ENCODE measurements around the gene MYO15B. TPM values are rescaled to one million over a fixed set of nuclear protein-coding genes. Genes with fewer than 3 reads are reported as not detected.
A peak's percentile ranks its signal among the peaks of the same experiment; 100 is the strongest.

MYO15B gene
- polyA plus RNA-seq, 10 donors = 56.0 to 140 (median 100) TPM

DNA sequence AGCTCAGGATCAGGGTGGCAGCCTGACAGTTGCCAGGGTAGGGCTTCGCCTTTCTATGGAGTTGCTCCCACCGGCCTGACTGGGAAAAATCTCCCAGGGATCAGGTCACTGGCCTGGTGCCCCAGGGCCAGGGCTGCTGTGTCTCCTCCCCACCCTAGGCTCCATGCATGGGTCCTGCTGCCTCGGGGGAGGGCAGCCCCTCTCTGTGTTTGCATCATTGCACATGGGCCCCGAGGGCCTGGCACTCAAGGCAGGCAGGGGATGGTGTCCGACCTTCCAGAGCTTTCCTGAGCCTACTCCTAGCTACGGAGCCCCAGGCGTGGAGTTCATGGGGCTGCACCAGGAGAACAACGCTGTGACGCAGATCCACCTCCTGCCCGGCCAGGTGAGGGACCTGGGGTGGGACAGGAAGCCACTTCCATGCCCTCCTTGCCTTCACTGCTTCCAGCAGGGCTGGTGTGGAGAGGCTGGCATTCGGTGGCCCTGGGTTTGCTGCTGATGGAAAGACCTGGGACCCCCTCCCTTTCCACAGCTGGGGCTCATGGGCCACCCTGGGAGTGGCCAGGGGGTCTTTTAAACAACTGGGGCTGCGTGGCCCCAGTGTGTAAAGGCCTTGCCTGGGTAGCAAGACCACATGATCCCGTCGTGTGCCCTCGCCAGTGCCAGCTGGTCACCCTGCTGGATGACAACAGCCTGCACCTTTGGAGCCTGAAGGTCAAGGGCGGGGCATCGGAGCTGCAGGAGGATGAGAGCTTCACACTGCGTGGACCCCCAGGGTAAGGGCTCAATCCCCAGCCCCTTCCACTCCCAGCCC is 29.5 kb upstream of the MYO15B start:
- DNase-seq = no peak

DNA sequence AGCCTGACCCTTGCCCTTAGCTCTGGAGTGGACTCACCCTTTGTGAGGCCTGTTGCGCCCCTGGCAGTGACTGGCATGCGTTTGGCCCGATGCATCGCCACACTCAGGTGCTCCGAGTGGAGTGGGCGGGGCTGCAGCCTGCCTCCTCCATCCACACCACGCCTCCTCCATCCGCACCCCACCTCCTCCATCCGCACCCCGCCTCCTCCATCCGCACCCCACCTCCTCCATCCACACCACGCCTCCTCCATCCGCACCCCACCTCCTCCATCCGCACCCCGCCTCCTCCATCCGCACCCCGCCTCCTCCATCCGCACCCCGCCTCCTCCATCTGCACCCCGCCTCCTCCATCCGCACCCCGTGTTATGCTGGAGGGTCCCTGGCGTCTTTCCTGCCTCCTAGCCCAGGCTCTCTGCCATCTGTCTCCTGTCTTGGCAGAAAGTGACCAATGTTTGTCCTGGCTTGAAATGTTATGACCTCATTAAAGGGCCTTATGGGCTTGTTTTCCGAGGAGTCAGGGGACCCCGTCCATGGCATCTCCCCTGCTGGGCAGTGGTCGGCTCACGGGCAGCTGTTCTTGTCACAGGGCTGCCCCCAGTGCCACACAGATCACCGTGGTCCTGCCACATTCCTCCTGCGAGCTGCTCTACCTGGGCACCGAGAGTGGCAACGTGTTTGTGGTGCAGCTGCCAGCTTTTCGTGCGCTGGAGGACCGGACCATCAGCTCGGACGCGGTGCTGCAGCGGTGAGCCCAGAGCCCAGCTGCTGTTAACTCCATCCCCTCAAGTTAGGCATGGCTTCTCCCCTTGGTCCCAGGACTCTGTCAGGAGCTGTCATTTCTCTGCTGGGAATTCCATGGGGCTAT is 28.7 kb upstream of the MYO15B start:
- DNase-seq = no peak

DNA sequence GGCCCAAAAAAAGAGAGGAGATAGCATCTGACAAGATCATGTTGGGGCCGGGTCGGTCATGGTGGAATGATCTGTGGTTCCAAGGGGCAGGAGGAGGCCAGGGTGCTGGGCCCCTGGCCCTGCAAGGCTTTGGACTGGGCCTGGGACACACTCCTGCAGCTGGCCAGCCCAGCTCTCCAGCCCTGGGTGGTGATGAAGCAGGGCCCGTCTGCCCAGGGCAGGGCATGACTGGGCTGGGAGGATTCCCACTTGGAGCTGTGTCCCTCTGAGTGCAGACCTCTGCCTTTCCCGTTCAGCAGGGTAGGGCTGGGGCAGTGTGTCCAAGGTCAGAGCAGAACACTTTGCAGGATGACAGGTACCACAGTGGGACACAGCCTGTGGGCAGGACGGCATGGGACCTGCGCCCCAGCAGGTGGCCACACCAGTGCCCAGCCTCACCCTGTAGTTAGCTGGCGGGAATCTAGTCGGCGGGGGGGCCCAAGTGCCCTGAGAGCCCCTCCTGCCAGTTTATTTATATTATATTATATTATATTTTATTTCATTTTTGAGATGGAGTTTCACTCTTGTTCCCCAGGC is 27.6 kb upstream of the MYO15B start:
- DNase-seq = no peak

DNA sequence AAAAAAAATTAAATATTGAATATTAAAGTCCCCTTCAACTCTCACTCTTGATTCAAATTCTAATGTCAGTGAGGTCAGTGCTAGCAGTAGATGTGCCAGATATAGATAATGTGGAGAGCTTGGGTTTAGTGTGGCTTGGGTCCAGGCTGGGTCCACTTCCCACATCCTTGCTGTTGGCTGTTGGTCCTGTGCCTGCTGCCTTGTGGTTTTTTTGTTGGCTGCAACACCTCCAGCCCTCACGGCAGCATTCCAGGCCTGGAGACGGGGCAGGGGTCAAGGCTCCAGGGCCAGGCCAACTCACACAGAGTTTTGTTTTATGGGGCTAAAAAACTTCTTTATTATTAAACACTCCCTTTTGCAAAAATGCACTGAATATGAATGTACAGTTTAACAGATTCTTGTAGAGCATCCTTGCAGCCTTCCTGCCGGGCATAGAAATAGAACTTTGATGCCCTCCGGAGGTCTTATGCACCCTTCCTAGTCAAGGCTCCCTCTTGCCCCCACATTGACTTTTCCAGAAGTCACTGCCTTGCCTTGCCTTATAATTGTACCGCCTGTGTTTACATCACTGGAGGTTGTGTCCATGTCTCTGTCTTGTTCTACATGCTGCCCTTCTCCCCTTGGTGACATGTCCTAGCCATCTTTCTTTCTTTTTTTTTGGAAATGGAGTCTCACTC is 25.5 kb upstream of the MYO15B start:
- no peak for DNase-seq

DNA sequence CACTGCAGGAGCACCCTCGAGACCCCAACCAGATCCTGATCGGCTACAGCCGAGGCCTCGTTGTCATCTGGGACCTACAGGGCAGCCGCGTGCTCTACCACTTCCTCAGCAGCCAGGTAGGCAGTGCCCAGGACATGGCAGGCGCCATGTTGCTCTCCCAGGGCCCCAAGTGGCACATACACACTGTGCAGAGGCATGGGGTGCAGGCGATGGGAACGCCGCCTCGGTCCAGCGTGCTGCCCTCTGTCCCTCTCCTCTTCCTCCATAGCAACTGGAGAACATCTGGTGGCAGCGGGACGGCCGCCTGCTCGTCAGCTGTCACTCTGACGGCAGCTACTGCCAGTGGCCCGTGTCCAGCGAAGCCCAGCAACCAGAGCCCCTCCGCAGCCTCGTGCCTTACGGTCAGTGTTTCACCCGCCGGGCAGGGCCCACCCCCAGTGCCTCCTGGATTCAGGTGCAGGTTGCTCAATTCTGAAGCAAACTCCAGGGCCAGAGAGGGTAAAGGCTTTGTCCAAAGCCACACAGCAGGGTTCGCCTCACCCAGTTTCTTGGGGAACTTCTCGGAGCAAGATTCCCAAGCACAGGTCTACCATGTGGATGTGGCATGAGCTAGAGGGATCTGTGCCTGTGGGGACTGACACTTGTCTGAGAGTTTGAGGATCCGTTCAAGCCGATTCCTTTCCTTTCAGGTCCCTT is 24.4 kb upstream of the MYO15B start:
- no peak for DNase-seq

DNA sequence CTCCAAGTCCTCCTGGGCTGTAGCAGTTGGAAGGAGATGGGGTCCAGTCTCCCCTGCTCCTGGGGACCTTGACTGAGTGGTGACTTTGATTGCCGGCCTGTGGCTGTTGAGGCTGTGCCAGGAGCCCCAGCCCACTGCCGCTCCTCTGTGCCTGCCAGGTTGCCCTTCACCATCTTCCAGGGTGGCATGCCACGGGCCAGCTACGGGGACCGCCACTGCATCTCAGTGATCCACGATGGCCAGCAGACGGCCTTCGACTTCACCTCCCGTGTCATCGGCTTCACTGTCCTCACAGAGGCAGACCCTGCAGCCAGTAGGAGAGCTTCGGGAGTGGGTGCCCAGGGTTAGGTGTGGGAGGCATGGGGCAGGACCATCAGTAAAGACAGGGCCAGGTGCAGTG is 23.4 kb upstream of the MYO15B start:
- no peak for DNase-seq

DNA sequence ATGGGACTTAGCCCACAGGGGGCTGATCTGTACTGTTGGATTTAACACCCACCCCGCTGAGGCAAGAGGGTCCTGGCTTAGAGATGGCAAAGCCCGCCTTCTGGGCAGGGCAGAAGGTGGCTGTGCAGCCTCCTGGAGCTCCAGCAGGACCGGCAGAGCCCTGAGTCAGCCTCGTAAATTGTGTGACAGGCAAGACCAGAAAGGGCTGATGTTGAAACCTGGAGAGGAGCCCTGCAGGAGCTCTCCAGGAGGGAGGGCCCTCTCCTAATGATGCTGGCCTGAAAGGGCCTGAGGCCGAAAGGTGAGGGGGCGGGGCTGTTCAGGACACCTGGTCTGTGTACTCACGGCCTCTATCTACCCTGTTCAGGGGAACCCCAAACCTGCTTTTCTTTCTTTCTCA is 22.5 kb upstream of the MYO15B start:
- DNase-seq = no peak

DNA sequence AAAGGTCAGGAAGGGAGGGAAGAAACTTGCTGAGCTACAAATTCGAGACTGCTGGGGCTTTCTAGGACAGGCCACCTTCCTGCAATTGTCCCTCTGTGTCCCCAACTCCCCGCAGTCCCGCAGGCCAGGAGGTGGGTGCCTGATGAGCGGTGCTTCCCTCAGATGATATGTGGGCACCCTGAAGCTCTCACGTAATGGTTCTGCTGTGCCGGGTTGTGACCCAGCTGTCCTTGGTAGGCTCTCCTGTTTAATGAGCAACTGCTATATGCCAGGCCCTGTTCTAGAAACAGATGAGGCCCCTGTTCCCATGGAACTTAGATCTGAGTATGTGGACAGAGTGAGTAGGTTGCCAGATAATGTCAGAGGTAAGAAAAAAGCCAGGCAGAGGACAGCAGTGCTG is 22.0 kb upstream of the MYO15B start:
- DNase-seq = no peak

DNA sequence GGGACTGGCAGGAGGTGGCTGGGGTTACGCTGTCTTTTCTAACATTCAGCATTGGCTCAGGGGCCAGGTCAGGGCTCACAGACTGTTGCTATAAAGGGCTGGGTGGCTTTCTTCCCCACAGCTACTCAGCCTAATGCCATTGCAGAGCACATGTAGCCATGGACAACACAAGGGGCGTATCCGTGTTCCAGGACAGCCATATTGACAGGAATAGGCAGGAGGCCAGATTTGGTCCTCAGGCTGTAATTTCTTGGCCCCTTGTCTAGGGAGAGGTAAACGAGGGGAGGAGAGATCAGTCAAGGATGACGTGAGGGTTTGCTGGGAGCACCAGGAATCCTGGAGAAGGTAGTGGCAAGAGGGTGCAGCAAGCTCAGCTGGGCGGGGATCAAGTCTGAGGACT is 21.2 kb upstream of the MYO15B start:
- DNase-seq = no peak

DNA sequence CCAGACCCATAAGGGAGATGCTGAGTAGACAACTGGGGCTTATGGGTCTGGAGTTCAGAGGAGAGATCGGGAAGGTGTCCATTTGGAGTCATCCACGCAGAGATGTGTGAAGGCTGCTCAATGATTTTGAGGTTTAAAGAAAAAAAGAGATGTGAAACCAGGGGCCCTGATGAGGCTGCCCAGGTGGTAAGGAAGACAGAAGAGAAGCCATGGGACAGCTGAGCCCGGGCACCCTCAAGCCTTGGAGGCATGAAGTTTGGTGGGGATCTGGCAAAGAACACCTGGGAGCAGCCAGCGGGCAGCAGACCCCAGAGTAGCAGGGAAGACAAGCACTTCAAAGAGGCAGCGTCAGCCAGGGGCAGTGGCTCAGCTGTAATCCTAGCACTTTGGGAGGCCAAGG is 20.8 kb upstream of the MYO15B start:
- no peak for DNase-seq

DNA sequence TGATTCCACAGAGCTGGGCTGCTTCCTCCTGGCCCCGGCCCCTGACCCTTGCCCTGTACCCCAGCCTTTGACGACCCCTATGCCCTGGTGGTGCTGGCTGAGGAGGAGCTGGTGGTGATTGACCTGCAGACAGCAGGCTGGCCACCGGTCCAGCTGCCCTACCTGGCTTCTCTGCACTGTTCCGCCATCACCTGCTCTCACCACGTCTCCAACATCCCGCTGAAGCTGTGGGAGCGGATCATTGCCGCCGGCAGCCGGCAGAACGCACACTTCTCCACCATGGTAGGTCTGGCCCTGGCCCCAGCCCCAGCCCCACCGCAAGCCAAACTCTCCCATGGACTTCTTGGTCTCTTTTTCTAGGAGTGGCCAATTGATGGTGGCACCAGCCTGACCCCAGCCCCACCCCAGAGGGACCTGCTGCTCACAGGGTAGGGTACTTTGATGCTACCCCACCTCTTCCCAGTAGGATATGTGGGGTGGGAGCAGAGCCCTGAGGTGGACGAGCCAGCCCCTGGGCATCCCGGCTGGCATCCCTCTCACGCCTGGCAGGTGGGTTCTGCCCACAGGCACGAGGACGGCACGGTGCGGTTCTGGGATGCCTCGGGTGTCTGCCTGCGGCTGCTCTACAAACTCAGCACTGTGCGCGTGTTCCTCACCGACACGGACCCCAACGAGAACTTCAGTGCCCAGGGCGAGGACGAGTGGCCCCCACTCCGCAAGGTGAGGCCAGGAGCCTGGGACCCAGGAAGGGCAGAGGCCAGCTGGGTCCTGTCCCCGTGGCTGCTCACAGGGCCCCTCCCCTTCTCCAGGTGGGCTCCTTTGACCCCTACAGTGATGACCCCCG is 19.0 kb upstream of the MYO15B start:
- DNase-seq = no peak

DNA sequence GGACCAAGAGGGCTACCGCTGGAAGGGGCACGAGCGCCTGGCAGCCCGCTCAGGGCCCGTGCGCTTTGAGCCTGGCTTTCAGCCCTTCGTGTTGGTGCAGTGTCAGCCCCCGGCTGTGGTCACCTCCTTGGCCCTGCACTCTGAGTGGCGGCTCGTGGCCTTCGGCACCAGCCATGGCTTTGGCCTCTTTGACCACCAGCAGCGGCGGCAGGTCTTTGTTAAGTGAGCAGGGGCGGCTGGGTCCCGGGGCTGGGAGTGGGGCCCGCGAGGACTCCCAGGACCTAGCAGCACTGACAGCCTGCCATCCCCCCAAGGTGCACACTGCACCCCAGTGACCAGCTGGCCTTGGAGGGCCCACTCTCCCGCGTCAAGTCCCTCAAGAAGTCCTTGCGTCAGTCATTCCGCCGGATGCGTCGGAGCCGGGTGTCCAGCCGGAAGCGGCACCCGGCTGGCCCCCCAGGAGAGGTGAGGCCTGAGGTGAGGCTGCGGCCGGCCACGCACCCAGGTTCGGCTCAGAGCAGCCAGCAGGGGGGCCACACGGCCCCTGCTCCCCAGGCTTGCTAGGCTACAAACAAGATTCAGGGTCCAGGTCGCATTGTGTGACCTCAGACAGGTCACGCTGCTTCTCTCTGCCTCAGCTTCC is 17.4 kb upstream of the MYO15B start:
- DNase-seq = no peak

DNA sequence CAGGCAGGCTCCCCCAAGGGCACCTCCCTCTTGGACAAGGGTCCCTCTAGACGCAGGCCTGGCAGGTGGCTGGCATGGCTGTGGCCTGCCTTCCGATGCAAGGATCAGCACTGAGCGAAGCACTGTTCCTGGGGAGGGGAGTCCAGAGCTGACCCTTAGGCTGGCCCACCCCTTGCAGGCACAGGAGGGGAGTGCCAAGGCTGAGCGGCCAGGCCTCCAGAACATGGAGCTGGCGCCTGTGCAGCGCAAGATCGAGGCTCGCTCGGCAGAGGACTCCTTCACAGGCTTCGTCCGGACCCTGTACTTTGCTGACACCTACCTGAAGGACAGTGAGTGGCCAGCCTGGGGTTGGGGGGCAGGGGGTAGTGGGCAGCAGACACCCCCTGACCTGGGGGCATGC is 16.8 kb upstream of the MYO15B start:
- no peak for DNase-seq

DNA sequence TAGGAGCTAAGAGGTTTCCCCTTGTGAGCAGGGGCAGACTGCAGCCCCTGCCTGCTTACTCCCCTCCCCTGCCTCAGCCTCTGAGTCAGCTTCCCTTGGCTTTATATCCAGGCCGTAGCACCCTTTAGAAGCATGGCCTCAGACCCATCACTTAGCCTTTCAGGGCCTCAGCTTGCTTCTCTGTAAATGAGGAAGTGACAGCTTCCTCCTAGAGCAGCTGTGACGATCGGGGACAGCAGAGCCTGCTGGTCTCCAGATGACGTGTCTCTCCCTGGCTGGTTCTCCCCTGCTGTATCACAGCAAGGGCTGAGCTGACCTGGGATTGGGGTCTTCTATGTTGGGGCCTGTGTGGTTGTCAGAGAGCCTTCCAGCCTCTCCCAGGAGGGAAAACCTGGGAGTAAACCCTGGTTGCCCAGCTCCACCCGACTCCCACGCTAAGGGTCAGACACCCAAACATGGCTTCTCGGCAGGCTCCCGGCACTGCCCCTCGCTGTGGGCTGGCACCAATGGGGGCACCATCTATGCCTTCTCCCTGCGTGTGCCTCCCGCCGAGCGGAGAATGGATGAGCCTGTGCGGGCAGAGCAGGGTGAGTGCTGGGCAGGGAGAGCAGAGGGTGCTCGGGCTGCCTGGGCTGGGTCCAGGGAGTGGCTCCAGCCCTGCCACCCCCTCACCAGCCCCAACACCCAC is 16.3 kb upstream of the MYO15B start:
- DNase-seq = peak in 2 of 3 donors; percentile 37 to 67

DNA sequence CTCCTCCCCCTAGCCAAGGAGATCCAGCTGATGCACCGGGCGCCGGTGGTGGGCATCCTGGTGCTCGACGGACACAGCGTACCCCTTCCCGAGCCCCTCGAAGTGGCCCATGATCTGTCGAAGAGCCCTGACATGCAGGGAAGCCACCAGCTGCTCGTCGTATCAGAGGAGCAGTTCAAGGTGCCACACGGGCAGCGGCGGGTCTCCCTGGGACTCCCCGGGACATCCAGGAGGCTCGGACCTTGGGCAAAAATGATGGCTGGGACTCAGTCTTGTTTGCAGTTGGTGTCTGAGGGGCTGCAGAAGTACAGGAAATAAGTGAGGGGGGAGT is 15.8 kb upstream of the MYO15B start:
- no peak for DNase-seq

DNA sequence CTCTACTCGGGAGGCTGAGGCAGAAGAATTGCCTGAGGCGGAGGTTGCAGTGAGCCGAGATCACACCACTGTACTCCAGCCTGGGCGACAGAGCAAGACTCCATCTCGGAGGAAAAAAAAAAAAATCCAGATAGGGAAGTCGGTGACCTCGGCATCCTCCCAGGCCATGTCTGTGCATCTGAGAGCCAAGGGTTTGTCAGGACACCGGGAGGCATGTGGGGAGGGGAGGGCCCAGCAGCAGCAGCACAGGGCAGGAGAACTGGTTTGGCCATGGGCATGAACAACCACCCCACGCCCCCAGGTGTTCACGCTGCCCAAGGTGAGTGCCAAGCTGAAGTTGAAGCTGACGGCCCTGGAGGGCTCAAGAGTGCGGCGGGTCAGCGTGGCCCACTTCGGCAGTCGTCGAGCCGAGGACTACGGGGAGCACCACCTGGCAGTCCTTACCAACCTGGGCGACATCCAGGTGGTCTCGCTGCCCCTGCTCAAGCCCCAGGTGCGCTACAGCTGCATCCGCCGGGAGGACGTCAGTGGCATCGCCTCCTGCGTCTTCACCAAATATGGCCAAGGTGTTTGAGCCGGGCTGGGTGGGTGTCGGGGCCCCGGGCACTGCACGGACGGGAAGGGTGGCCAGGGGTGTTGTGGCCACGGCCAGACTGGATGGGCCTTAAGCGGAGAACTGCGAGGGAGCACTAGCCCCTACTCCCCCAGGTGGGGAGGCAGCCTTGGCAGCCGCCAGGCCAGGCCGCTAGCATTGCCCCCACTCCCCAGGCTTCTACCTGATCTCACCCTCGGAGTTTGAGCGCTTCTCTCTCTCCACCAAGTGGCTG is 14.7 kb upstream of the MYO15B start:
- no peak for DNase-seq

DNA sequence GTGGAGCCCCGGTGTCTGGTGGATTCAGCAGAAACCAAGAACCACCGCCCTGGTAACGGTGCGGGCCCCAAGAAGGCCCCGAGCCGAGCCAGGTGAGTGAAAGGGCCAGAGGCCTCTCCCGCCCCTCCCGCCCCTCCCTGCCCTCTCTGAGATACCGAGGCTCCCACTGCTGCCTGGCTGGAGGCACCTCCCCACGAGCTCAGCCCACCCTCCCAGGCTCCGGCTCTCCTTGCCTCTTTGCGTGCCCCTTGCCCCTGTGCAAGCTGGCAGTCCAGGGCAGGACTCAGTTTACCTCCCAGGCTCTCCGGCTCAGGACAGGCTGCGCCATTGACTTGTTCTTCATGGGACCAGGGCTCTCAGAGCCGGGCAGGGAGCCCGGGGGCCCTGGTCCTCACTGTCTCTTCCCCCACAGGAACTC is 14.1 kb upstream of the MYO15B start:
- no peak for DNase-seq

DNA sequence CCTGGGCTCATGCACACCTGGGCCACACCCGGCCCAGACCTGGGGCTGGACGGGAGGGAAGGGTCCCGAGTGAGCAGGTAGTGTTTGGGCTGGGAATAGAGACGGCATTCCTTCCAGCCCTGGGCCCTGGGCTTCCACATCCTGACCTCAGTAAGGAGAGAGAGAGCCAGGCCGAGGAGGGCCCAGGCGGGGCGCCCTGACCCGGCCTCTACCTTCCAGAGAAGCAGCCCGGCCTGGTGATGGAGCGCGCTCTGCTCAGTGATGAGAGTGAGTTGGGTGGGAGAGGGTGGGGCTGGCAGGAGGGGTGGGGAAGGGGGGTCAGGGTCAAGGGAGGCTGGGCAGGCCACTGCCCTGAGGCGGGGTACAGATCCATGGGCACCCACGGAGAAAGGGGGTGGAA is 13.6 kb upstream of the MYO15B start:
- no peak for DNase-seq

Measured in muscle of back (tissue), 11 donors.